OCI-LY7 (cell line): Measurements from ENCODE around the gene ZNF620. TPM values are rescaled to one million over a fixed set of nuclear protein-coding genes. Genes with fewer than 3 reads are reported as not detected.
"Not testable (repeated sequence)": the region's sequence is repeated elsewhere in the genome, so short reads cannot be mapped to it uniquely, and the experiment has no call there.

Experiments used
- BruUV-seq: library from RNA; stranded (reverse); fragments of 400-500 nt; replicated peaks from 2 replicates; lab custom pipeline; 2021; lab: Mats Ljungman, UMichigan
- CTCF ChIA-PET: fragments of 300-600 bp; sonication (Branson Sonifier 250); formaldehyde crosslinking; loops from one replicate; lab custom pipeline; 2022; ENCODE audit warnings: antibody characterized with exemption; ENCODE audit not compliant: unreplicated experiment; lab: Charles Lee
- POLR2A ChIA-PET: fragments of 300-600 bp; sonication (Branson Sonifier 250); formaldehyde crosslinking; loops from one replicate; lab custom pipeline; 2022; ENCODE audit warnings: antibody characterized with exemption; lab: Charles Lee
- DNase-seq: peaks from one replicate; pipeline ENCODE4 v3.0.0-alpha.2; 2015; ENCODE audit warnings: low spot score
- H2AFZ ChIP-seq: fragments of 200-600 bp; sonication (generic), shearing (Covaris generic); 2 replicates; pipeline ENCODE4 v1.6.1; 2014; ENCODE audit warnings: mild to moderate bottlenecking, antibody characterized with exemption, low read length, moderate library complexity
- H3K27ac ChIP-seq: fragments of 200-600 bp; sonication (generic); 2 replicates; pipeline ENCODE4 v1.5.1; 2014; ENCODE audit warnings: mixed run types, low read depth, mild to moderate bottlenecking, moderate library complexity, low read length, inconsistent platforms; ENCODE audit not compliant: poor library complexity, severe bottlenecking
- H3K36me3 ChIP-seq: fragments of 200-600 bp; sonication (generic); 2 replicates; pipeline ENCODE4 v1.6.1; 2014; ENCODE audit warnings: mild to moderate bottlenecking, antibody characterized with exemption, low read length, moderate library complexity, mixed read lengths; ENCODE audit not compliant: insufficient read depth
- H3K4me1 ChIP-seq: fragments of 200-600 bp; sonication (generic); 2 replicates; pipeline ENCODE4 v1.5.1; 2014; ENCODE audit warnings: mild to moderate bottlenecking, low read length; ENCODE audit not compliant: insufficient read depth, poor library complexity, severe bottlenecking
- H3K4me2 ChIP-seq: fragments of 200-600 bp; sonication (generic); 2 replicates; pipeline ENCODE4 v1.6.1; 2014; ENCODE audit warnings: mild to moderate bottlenecking, low read length
- H3K4me3 ChIP-seq: fragments of 200-600 bp; sonication (generic); 2 replicates; pipeline ENCODE4 v1.5.1; 2014; ENCODE audit warnings: mild to moderate bottlenecking, low read depth, low read length; ENCODE audit not compliant: poor library complexity, severe bottlenecking
- H3K79me2 ChIP-seq: fragments of 200-600 bp; sonication (generic); 2 replicates; pipeline ENCODE4 v1.6.1; 2016; ENCODE audit warnings: low read depth, mild to moderate bottlenecking, low read length, moderate library complexity, mixed read lengths; ENCODE audit not compliant: insufficient read depth
- H3K9me2 ChIP-seq: fragments of 200-600 bp; sonication (generic); 2 replicates; pipeline ENCODE4 v1.6.1; 2016; ENCODE audit warnings: mild to moderate bottlenecking, low read length, mixed read lengths; ENCODE audit not compliant: insufficient read depth
- H3K9me3 ChIP-seq: fragments of 200-600 bp; sonication (generic); 2 replicates; pipeline ENCODE4 v1.6.1; 2014; ENCODE audit warnings: mild to moderate bottlenecking, mixed run types, low read length, mixed read lengths
- H4K20me1 ChIP-seq: fragments of 200-600 bp; sonication (generic); 2 replicates; pipeline ENCODE4 v1.6.1; 2014; ENCODE audit warnings: mild to moderate bottlenecking, antibody characterized with exemption, low read length, moderate library complexity, mixed read lengths; ENCODE audit not compliant: insufficient read depth
- CTCF ChIP-seq: fragments of 200-600 bp; sonication (generic); conservative IDR thresholded peaks from 2 replicates; pipeline ENCODE4 v1.5.1; 2014; ENCODE audit warnings: mild to moderate bottlenecking, antibody characterized with exemption, low read length, moderate library complexity, mixed read lengths
- EZH2phosphoT487 ChIP-seq: fragments of 200-600 bp; sonication (generic); IDR thresholded peaks from 2 replicates; pipeline ENCODE4 v1.6.1; 2018; ENCODE audit warnings: low read depth, borderline replicate concordance, mild to moderate bottlenecking, mixed run types, antibody characterized with exemption, low read length, moderate library complexity, mixed read lengths
- intact Hi-C: fragments of 100-400 bp; cut with micrococcal nuclease; formaldehyde crosslinking; loops from one replicate; pipeline ENCODE4 v1.10.0; 2022; ENCODE audit not compliant: unreplicated experiment
- total RNA-seq, 2 experiments: library from RNA; depleted of rRNA in 1 of 2; stranded (reverse); fragments of >200 nt in 1 of 2; shearing (Covaris generic) in 1 of 2; gene quantifications; 2 replicates each; pipeline ENCODE4 v1.2.3, GENCODE V29; 2014 to 2022

The ZNF620 gene
- total RNA-seq, 2 experiments from 2014 or later: 0.27 TPM; not detected in 1

- TF ChIP-seq EZH2phosphoT487 (no peak), CTCF (no peak)
- CTCF ChIA-PET: no interaction called here
- POLR2A ChIA-PET: no interaction called here
- H3K9me3 ChIP-seq: no peaks in the 10 kb centered on the region
- H3K4me1 ChIP-seq: peaks cover 3% of the 10 kb centered on the region
- H3K27ac ChIP-seq: no peak overlapping the region
- no peak for DNase-seq
- H3K4me2 ChIP-seq: no peak overlapping the region
- H3K9me2 ChIP-seq: no peaks in the 10 kb centered on the region
- H3K79me2 ChIP-seq: no peaks in the 10 kb centered on the region
- intact Hi-C loops: no loop called here
- H3K4me3 ChIP-seq: no peak overlapping the region
- no peaks in the 10 kb centered on the region for H4K20me1 ChIP-seq
- no peak overlapping the region for H2AFZ ChIP-seq
- no peaks in the 10 kb centered on the region for H3K36me3 ChIP-seq
- BruUV-seq: no TSS peak
Measured at GRCh38 chr3:40557575-40558161, 51.8 kb downstream of the ZNF620 start.

GRCh38 chr3:40562482-40562881, 56.6 kb downstream of the ZNF620 start:
- H3K27ac ChIP-seq, H3K79me2 ChIP-seq, BruUV-seq, H3K9me3 ChIP-seq, H3K4me3 ChIP-seq, H4K20me1 ChIP-seq, H2AFZ ChIP-seq, H3K4me2 ChIP-seq, H3K4me1 ChIP-seq, DNase-seq, intact Hi-C loops, H3K36me3 ChIP-seq, H3K9me2 ChIP-seq, CTCF ChIA-PET: not testable (repeated sequence)
- POLR2A ChIA-PET: interaction anchor here (0.5 kb wide), 1 partner anchor 67 kb away, joined by 3 read pairs; no protein-coding TSS in a partner anchor

- H3K4me3 ChIP-seq, DNase-seq, H3K9me2 ChIP-seq, H3K4me1 ChIP-seq, H3K4me2 ChIP-seq, intact Hi-C loops, H3K36me3 ChIP-seq, H3K27ac ChIP-seq, H2AFZ ChIP-seq, POLR2A ChIA-PET, CTCF ChIA-PET, H3K79me2 ChIP-seq, H3K9me3 ChIP-seq, BruUV-seq, H4K20me1 ChIP-seq: not testable (repeated sequence)
Measured at GRCh38 chr3:40565629-40566028, 59.8 kb downstream of the ZNF620 start.

GRCh38 chr3:40566694-40567093, 60.9 kb downstream of the ZNF620 start:
- Histone ChIP-seq H4K20me1 (no peaks in the 10 kb centered on the region), H3K36me3 (no peaks in the 10 kb centered on the region), H3K4me3 (no peak overlapping the region), H3K9me2 (no peaks in the 10 kb centered on the region), H3K9me3 (no peaks in the 10 kb centered on the region), H2AFZ (no peak overlapping the region), H3K4me1 (no peaks in the 10 kb centered on the region), H3K4me2 (no peak overlapping the region), H3K79me2 (no peaks in the 10 kb centered on the region), H3K27ac (no peak overlapping the region)
- intact Hi-C loops: no loop called here
- no peak for TF ChIP-seq CTCF
- TF ChIP-seq EZH2phosphoT487: no peak
- ChIA-PET CTCF (no interaction called here), POLR2A (interaction anchor here (0.9 kb wide), 1 partner anchor 23 kb away, joined by 3 read pairs; no protein-coding TSS in a partner anchor)
- no peak for DNase-seq
- BruUV-seq: no TSS peak
